ENCODE data around the gene DCC. TPM values are rescaled to one million over a fixed set of nuclear protein-coding genes. Genes with fewer than 3 reads are reported as not detected.

The DCC gene
- total and polyA plus RNA-seq, 9 of the 15 experiments (the other 6 are each of a cell fraction or from before 2014, with no cell fraction given): not detected

- WGBS (ENCODE audit: insufficient coverage, low coverage, missing lambda C conversion rate): 3% methylated on average over 3 of the region's 3 CpGs
- no peak for FAIRE-seq
Measured at GRCh38 chr18:52716973-52717372, 377.0 kb downstream of the DCC start.

GRCh38 chr18:52722904-52723303, 382.9 kb downstream of the DCC start:
- Histone ChIP-seq H3K79me2 (ENCODE audit: control insufficient read depth, insufficient read depth, low read length) (no peaks in the 10 kb centered on the region), H3K4me3 (no peak overlapping the region), H3K4me1 (replicated peaks in 1 of 2; ENCODE audit: control insufficient read depth in 2 of 2, insufficient read depth in 2 of 2, low read length in 2 of 2) (no peaks in the 10 kb centered on the region), H4K20me1 (replicated peaks; ENCODE audit: control insufficient read depth, insufficient read depth, low read length) (no peaks in the 10 kb centered on the region), H3K4me2 (ENCODE audit: insufficient read depth, low read length) (no peak overlapping the region), H3K27ac (ENCODE audit: extremely low read depth, low read depth, low read length) (no peak overlapping the region), H3K36me3 (ENCODE audit: control insufficient read depth, insufficient read depth, low read length) (no peaks in the 10 kb centered on the region), H3K9me1 (ENCODE audit: control insufficient read depth, insufficient read depth, low read length) (no peaks in the 10 kb centered on the region), H3K9me3 (replicated peaks; ENCODE audit: control insufficient read depth, insufficient read depth, low read depth, low read length) (no peaks in the 10 kb centered on the region), H3K9ac (ENCODE audit: insufficient read depth in 1 of 2, low read depth in 2 of 2, low read length in 2 of 2) (no peak overlapping the region), H3K27me3 (ENCODE audit: control insufficient read depth in 2 of 2, insufficient read depth in 2 of 2, low read length in 2 of 2) (no peaks in the 10 kb centered on the region), H2AFZ (ENCODE audit: low read depth, low read length) (no peak overlapping the region)
- 0% methylated on average over 3 of the region's 3 CpGs for WGBS (ENCODE audit: insufficient coverage, low coverage, missing lambda C conversion rate)
- ChIA-PET POLR2A (no interaction called here), CTCF (ENCODE audit: low intra/inter-chr PET ratio) (no interaction called here)
- DNase-seq (ENCODE audit: extremely low read depth in 1 of 4, low spot score in 3 of 4) (no peak), ATAC-seq (no peak), FAIRE-seq (no peak)
- BruUV-seq (replicated peaks): no TSS peak
- intact Hi-C loops (cut with micrococcal nuclease) (no loop called here), in situ Hi-C loops (cut with MboI) (no loop called here)
- TF ChIP-seq ILK (tag; IDR thresholded peaks at IDR 0.05; ENCODE audit: borderline replicate concordance, low read depth): no peak
- no peak for TF ChIP-seq KLF1 (tag; IDR thresholded peaks at IDR 0.05)
- no peak for TF ChIP-seq GTF2A2 (tag; IDR thresholded peaks at IDR 0.05)
- no peak for TF ChIP-seq FOSL1 (tag; conservative IDR thresholded peaks at IDR 0.05)
- TF ChIP-seq NFE2L1 (tag; IDR thresholded peaks at IDR 0.05; ENCODE audit: borderline replicate concordance, low read depth): no peak
- TF ChIP-seq ZNF277 (CRISPR knock-in tag; IDR thresholded peaks at IDR 0.05; ENCODE audit: borderline replicate concordance): no peak
- TF ChIP-seq SREBF2 (CRISPR knock-in tag; IDR thresholded peaks at IDR 0.05): no peak
- TF ChIP-seq MAX (CRISPR knock-in tag; IDR thresholded peaks at IDR 0.05): no peak

More at GRCh38 chr18:52716973-52717372, 377.0 kb downstream of the DCC start:
- H3K4me1 ChIP-seq (replicated peaks in 1 of 2; ENCODE audit: control insufficient read depth in 2 of 2, insufficient read depth in 2 of 2, low read length in 2 of 2): no peaks in the 10 kb centered on the region
- H3K9me1 ChIP-seq (ENCODE audit: control insufficient read depth, insufficient read depth, low read length): no peaks in the 10 kb centered on the region
- no peaks in the 10 kb centered on the region for H3K27me3 ChIP-seq (ENCODE audit: control insufficient read depth in 2 of 2, insufficient read depth in 2 of 2, low read length in 2 of 2)
- H3K9ac ChIP-seq (ENCODE audit: insufficient read depth in 1 of 2, low read depth in 2 of 2, low read length in 2 of 2): no peak overlapping the region
- H4K20me1 ChIP-seq (replicated peaks; ENCODE audit: control insufficient read depth, insufficient read depth, low read length): no peaks in the 10 kb centered on the region
- no peaks in the 10 kb centered on the region for H3K79me2 ChIP-seq (ENCODE audit: control insufficient read depth, insufficient read depth, low read length)
- CTCF ChIA-PET (ENCODE audit: low intra/inter-chr PET ratio): no interaction called here
- TF ChIP-seq DNMT1 (IDR thresholded peaks at IDR 0.05) (no peak), GABPB1 (CRISPR knock-in tag; IDR thresholded peaks at IDR 0.05) (no peak), YBX1 (IDR thresholded peaks at IDR 0.05) (no peak), ZNF316 (IDR thresholded peaks at IDR 0.05) (no peak), SMC3 (conservative IDR thresholded peaks at IDR 0.05; ENCODE audit: insufficient read depth, low read depth, low read length) (no peak), FIP1L1 (IDR thresholded peaks at IDR 0.05; ENCODE audit: low read depth, low read length, poor library complexity, severe bottlenecking) (no peak), JUND (IDR thresholded peaks at IDR 0.05; ENCODE audit: borderline replicate concordance, low read depth, low read length) (no peak), JUND (tag; IDR thresholded peaks at IDR 0.05; ENCODE audit: borderline replicate concordance, low read depth, low read length) (no peak)
- DNase-seq (ENCODE audit: extremely low read depth in 1 of 4, low spot score in 3 of 4) (peak in 1 of 4 experiments; percentile 0), ATAC-seq (no peak)
- BruUV-seq (replicated peaks): no TSS peak
- H3K36me3 ChIP-seq (ENCODE audit: control insufficient read depth, insufficient read depth, low read length): no peaks in the 10 kb centered on the region
- H3K4me2 ChIP-seq (ENCODE audit: insufficient read depth, low read length): no peak overlapping the region
- H3K27ac ChIP-seq (ENCODE audit: extremely low read depth, low read depth, low read length): no peak overlapping the region
- no peak overlapping the region for H3K4me3 ChIP-seq
- H3K9me3 ChIP-seq (replicated peaks; ENCODE audit: control insufficient read depth, insufficient read depth, low read depth, low read length): no peaks in the 10 kb centered on the region
- in situ Hi-C loops (cut with MboI) (no loop called here), intact Hi-C loops (cut with micrococcal nuclease) (no loop called here)
- POLR2A ChIA-PET: no interaction called here
- H2AFZ ChIP-seq (ENCODE audit: low read depth, low read length): no peak overlapping the region

Data from K562 (cell line).